ENCODE data around the gene CACNA2D3.

- TF ChIP-seq MAX (IDR thresholded peaks at IDR 0.05) (no peak), RAD21 (IDR thresholded peaks at IDR 0.05) (no peak), TAF1 (conservative IDR thresholded peaks at IDR 0.05) (no peak), YY1 (IDR thresholded peaks at IDR 0.05) (no peak), SP1 (IDR thresholded peaks at IDR 0.05) (no peak), CTCF (IDR thresholded peaks at IDR 0.05; ENCODE audit: low read depth, low read length, missing input control) (no peak), REST (IDR thresholded peaks at IDR 0.05) (no peak), ZBTB33 (IDR thresholded peaks at IDR 0.05) (no peak), JUND (IDR thresholded peaks at IDR 0.05) (no peak), EGR1 (IDR thresholded peaks at IDR 0.05; ENCODE audit: low read depth in 2 of 2) (no peak), GABPA (IDR thresholded peaks at IDR 0.05 in 1 of 2, conservative IDR thresholded peaks at IDR 0.05 in 1 of 2) (no peak), ATF3 (IDR thresholded peaks at IDR 0.05) (no peak), RXRA (IDR thresholded peaks at IDR 0.05) (no peak)
Observed at GRCh38 chr3:55059027-55059629, 936.8 kb downstream of the CACNA2D3 start.
